ENCODE data around the gene MAGI2. TPM values are rescaled to one million over a fixed set of nuclear protein-coding genes. Genes with fewer than 3 reads are reported as not detected.

Gene MAGI2
- total and polyA plus RNA-seq, 2 of the 13 experiments (the other 11 are each of a cell fraction or from before 2014, with no cell fraction given) = 1.5 to 3.8 TPM

DNA sequence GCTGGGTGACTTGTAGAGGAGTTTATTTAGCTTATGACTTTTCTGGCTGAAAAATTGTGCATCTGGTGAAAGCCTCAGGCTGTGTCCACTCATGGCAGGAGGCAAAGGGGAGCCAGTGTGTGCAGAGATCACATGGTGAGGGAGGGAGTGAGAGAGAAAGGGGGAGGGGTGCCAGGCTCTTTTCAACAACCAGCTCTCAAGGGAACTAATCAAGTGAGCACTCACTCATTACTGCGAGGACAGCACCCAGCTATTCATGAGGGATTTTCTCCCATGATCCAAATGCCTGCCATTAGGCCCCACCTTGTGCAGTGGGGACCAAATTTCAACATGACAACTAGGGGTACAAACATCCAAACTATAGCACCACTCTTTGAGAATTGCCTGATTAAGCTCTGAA, 590.2 kb downstream of the MAGI2 start (continued):
- TF ChIP-seq, protein P1, sequence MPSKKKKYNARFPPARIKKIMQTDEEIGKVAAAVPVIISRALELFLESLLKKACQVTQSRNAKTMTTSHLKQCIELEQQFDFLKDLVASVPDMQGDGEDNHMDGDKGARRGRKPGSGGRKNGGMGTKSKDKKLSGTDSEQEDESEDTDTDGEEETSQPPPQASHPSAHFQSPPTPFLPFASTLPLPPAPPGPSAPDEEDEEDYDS (CRISPR knock-in tag; IDR thresholded peaks at IDR 0.05) = no peak
- TF ChIP-seq RAD51 (IDR thresholded peaks at IDR 0.05; ENCODE audit: borderline replicate concordance) (no peak), ZNF510 (CRISPR knock-in tag; IDR thresholded peaks at IDR 0.05; ENCODE audit: low read depth) (no peak), KMT2B (CRISPR knock-in tag; IDR thresholded peaks at IDR 0.05) (no peak), RFX1 (IDR thresholded peaks at IDR 0.05) (no peak), ZNF790 (CRISPR knock-in tag; IDR thresholded peaks at IDR 0.05; ENCODE audit: borderline replicate concordance) (no peak)
- TF ChIP-seq, protein P2, sequence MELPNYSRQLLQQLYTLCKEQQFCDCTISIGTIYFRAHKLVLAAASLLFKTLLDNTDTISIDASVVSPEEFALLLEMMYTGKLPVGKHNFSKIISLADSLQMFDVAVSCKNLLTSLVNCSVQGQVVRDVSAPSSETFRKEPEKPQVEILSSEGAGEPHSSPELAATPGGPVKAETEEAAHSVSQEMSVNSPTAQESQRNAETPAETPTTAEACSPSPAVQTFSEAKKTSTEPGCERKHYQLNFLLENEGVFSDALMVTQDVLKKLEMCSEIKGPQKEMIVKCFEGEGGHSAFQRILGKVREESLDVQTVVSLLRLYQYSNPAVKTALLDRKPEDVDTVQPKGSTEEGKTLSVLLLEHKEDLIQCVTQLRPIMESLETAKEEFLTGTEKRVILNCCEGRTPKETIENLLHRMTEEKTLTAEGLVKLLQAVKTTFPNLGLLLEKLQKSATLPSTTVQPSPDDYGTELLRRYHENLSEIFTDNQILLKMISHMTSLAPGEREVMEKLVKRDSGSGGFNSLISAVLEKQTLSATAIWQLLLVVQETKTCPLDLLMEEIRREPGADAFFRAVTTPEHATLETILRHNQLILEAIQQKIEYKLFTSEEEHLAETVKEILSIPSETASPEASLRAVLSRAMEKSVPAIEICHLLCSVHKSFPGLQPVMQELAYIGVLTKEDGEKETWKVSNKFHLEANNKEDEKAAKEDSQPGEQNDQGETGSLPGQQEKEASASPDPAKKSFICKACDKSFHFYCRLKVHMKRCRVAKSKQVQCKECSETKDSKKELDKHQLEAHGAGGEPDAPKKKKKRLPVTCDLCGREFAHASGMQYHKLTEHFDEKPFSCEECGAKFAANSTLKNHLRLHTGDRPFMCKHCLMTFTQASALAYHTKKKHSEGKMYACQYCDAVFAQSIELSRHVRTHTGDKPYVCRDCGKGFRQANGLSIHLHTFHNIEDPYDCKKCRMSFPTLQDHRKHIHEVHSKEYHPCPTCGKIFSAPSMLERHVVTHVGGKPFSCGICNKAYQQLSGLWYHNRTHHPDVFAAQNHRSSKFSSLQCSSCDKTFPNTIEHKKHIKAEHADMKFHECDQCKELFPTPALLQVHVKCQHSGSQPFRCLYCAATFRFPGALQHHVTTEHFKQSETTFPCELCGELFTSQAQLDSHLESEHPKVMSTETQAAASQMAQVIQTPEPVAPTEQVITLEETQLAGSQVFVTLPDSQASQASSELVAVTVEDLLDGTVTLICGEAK (IDR thresholded peaks at IDR 0.05) = no peak
- TF ChIP-seq, protein P2 (CRISPR knock-in tag; IDR thresholded peaks at IDR 0.05) = no peak
